ENCODE measurements around the gene DIAPH2. TPM values are rescaled to one million over a fixed set of nuclear protein-coding genes. Genes with fewer than 3 reads are reported as not detected.
"Not testable (repeated sequence)": the region's sequence is repeated elsewhere in the genome, so short reads cannot be mapped to it uniquely, and the experiment has no call there.

The DIAPH2 gene
- total RNA-seq, 4 donors from 2014 or later: 36.6 to 78.3 (median 41.4) TPM

DNA sequence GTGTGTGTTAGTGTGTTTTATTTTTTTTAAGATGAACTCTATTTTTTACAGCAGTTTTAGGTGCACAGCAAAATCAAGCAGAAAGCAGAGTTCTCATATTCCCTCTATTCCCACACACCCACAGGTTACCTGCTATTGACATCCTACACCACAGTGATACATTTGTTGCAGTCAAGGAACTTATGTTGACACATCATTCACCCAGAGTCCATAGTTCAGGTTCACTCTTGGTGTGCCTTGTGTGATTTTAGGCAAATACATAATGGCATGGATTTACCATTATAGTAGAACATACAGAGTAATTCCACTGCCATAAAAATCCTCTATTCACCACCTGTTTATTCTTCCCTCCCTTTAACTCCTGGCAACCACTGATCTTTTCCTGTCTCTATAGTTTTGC, 28.7 kb downstream of the DIAPH2 start:
- no peak for DNase-seq (ENCODE audit: low spot score)

DNA sequence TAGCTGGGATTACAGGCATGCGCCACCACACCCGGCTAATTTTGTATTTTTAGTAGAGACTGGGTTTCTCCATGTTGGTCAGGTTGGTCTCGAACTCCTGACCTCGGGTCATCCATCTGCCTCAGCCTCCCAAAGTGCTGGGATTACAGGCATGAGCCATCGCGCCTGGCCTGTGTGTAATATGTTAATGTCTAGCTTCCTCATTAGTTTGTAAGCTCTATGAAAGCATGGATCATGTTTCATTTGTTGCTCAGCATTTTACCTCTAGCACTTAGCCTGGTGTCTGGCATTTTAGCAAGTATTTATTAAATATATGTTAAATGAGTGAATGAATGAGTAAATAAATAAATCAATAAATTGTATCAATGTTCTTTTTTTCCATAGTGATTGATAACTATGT, 29.8 kb downstream of the DIAPH2 start:
- not testable (repeated sequence) for DNase-seq (ENCODE audit: low spot score); ATAC-seq (ENCODE audit: low FRiP score)

More for the DNA sequence above, 28.7 kb downstream of the DIAPH2 start:
- TF ChIP-seq, protein P1, sequence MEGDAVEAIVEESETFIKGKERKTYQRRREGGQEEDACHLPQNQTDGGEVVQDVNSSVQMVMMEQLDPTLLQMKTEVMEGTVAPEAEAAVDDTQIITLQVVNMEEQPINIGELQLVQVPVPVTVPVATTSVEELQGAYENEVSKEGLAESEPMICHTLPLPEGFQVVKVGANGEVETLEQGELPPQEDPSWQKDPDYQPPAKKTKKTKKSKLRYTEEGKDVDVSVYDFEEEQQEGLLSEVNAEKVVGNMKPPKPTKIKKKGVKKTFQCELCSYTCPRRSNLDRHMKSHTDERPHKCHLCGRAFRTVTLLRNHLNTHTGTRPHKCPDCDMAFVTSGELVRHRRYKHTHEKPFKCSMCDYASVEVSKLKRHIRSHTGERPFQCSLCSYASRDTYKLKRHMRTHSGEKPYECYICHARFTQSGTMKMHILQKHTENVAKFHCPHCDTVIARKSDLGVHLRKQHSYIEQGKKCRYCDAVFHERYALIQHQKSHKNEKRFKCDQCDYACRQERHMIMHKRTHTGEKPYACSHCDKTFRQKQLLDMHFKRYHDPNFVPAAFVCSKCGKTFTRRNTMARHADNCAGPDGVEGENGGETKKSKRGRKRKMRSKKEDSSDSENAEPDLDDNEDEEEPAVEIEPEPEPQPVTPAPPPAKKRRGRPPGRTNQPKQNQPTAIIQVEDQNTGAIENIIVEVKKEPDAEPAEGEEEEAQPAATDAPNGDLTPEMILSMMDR (IDR thresholded peaks at IDR 0.05): no peak
- ATAC-seq (ENCODE audit: low FRiP score): no peak

DNA sequence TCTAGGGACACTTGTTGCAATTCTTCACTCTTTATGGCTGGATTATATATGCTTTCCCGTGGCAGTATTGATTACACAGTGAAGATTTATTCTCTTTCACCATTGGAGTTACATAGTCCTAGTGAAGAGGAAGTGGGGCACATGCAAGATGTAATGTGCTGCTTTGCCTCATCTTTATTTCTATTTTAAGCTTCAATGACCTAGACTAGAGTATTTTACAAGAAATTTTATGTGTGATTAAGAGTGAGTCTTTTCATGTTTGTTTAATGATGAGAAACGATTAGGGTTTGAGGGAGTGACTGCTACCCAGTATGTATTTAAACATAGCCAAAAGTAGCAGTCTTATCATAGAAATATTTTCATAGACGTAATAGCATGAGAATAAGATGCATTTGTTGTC, 30.8 kb downstream of the DIAPH2 start:
- TF ChIP-seq, protein P1 (IDR thresholded peaks at IDR 0.05): no peak
- ATAC-seq (ENCODE audit: low FRiP score): no peak
- DNase-seq (ENCODE audit: low spot score): no peak

DNA sequence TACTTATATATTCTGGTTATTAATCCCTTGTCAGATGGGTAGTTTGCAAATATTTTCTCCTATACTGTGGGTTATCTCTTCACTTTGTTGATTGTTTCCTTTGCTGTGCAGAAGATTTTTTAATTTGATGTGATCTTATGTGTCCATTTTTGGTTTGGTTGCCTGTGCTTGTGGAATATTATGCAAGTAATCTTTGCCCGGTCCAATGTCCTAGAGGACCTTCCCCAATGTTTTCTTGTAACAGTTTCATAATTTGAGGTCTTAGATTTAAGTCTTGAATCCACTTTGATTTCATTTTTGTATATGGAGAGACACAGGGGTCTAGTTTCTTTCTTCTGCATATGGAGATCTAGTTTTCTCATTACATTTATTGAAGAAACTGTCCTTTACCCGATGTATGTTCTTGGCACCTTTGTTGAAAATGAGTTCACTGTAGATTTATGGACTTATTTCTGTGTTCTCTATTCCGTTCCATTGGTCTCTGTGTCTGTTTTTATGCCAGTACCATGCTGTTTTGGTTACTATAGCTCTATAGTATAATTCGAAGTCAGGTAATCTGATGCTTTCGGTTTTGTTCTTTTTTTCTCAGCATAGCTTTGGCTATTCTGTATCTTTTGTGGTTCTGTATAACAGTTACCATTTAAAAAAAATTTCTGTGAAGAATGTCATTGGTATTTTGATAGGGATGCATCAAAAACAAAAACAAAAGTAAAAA, 34.7 kb downstream of the DIAPH2 start:
- no peak for DNase-seq (ENCODE audit: low spot score)
- TF ChIP-seq, protein P1 (IDR thresholded peaks at IDR 0.05): no peak
- no peak for ATAC-seq (ENCODE audit: low FRiP score)

DNA sequence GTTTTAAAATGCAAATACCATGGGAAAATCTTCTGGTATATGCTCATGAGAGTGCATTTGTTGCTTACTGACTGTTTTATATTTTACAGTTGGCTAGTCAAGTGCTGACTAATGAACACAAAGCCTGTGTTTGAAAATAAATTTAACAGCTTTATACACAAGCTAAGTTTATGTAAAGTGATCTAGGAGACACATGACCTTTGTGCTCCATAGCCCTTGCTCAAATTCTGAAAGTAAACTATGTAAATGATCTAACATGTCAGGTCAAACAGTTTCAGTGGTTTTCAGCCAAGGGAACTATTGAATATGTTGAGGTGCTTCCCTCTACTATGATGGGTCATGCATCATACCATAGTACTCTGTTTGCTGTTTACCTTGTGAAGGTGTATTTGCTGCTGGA, 36.7 kb downstream of the DIAPH2 start:
- TF ChIP-seq, protein P1 (IDR thresholded peaks at IDR 0.05): no peak
- ATAC-seq (ENCODE audit: low FRiP score): no peak

DNA sequence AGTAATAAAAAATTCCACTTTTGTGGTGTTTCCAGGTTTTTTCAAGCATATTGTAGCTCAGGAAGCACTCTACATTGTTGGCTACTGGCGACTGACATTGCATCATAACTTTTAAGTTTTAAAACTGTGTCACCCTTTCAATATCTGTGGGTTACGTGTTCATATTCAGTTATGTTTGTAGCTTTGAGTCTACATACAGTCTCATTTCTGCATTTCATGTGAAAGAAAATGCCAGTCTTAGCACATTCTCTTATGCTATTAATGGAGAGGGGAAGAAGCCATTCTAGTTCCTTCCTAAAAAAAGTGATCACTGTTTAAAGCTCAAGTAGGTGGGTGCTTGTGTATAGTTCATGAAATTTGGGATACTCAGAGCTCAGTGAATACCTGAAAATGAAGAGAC, 38.1 kb downstream of the DIAPH2 start:
- no peak for ATAC-seq (ENCODE audit: low FRiP score)
- DNase-seq (ENCODE audit: low spot score): no peak
- TF ChIP-seq, protein P1 (IDR thresholded peaks at IDR 0.05): no peak

More for the DNA sequence above, 36.7 kb downstream of the DIAPH2 start:
- no peak for DNase-seq (ENCODE audit: low spot score)

DNA sequence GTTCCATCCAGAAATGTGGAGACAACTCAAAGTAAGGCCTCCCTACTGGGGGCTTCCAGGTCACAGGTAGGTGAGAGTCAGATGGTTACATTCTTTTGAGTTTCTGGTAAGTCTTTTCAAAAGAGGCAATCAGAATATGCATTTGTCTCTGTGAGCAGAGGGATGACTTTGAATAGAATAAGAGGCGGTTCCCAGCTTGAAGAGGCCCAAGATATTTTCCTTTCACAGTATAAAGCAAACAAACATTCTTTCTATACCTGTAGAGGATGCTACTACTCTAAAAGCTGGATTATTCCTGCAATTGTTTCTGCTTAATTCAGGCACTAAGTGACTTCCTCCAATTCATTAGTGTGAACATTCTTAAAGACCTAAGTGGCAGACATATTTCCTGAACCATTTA, 44.4 kb downstream of the DIAPH2 start:
- no peak for DNase-seq (ENCODE audit: low spot score)
- ATAC-seq (ENCODE audit: low FRiP score): no peak
- TF ChIP-seq, protein P1 (IDR thresholded peaks at IDR 0.05): no peak
